B cell (primary cell): Measurements from ENCODE around the gene NRF1. TPM values are rescaled to one million over a fixed set of nuclear protein-coding genes. Genes with fewer than 3 reads are reported as not detected.

Experiments used
- ATAC-seq: fragments of 200-7000 bp; cut with Tn5 transposase; one replicate; pipeline ENCODE4 v1.10.0; 2021; ENCODE audit warnings: low read depth, mild to moderate bottlenecking, moderate number of reproducible peaks, moderate library complexity
- CTCF ChIA-PET: fragments of 350-600 bp; sonication (Branson Sonifier 250); formaldehyde crosslinking; loops from one replicate; lab custom pipeline; 2021; ENCODE audit warnings: antibody characterized with exemption, inconsistent platforms; lab: Charles Lee
- POLR2A ChIA-PET: fragments of 350-600 bp; sonication (Branson Sonifier 250); formaldehyde crosslinking; loops from one replicate; lab custom pipeline; 2021; ENCODE audit warnings: antibody characterized with exemption; lab: Charles Lee
- DNase-seq: peaks from one replicate; pipeline ENCODE4 v3.0.0; 2013
- H2AFZ ChIP-seq: 2 replicates; pipeline ENCODE4 v1.6.1; 2012; ENCODE audit warnings: mild to moderate bottlenecking, low read depth, low read length; ENCODE audit not compliant: insufficient read depth, poor library complexity, severe bottlenecking
- H3K27ac ChIP-seq, 2 donors: 1 replicate in 1 of 2; 2 replicates in 1 of 2; pipeline ENCODE4 v1.5.1; 2012 to 2013; ENCODE audit warnings: low read length in 2 of 2, mild to moderate bottlenecking in 2 of 2, moderate library complexity in 1 of 2
- H3K27me3 ChIP-seq, 4 experiments: fragments of 200-600 bp in 1 of 4; sonication (generic) in 1 of 4; replicated peaks in 1 of 4; 1 replicate in 2 of 4; 2 replicates in 2 of 4; pipeline versions ENCODE4 v1.6.1 to v1.7.0; 2013 to 2016; ENCODE audit warnings: low read length in 3 of 4, mild to moderate bottlenecking in 2 of 4, mixed read lengths in 1 of 4, moderate library complexity in 1 of 4; ENCODE audit not compliant: insufficient read depth in 4 of 4, control insufficient read depth in 3 of 4; ENCODE audit errors: control extremely low read depth in 1 of 4
- H3K36me3 ChIP-seq, 2 experiments: replicated peaks in 1 of 2; 1 replicate in 1 of 2; 2 replicates in 1 of 2; pipeline versions ENCODE4 v1.6.1 to v1.7.1; 2013; ENCODE audit warnings: low read length in 1 of 2; ENCODE audit not compliant: insufficient read depth in 2 of 2, control insufficient read depth in 1 of 2; ENCODE audit errors: control extremely low read depth in 1 of 2, extremely low read depth in 1 of 2
- H3K4me1 ChIP-seq, 2 donors: fragments of 200-600 bp in 1 of 2; sonication (generic) in 1 of 2; 1 replicate in 1 of 2; 2 replicates in 1 of 2; pipeline versions ENCODE4 v1.5.1 to v1.6.1; 2013 to 2017; ENCODE audit warnings: low read length in 2 of 2; ENCODE audit not compliant: control insufficient read depth in 2 of 2, insufficient read depth in 2 of 2
- H3K4me2 ChIP-seq: replicated peaks from 2 replicates; pipeline ENCODE3; 2012; ENCODE audit warnings: mild to moderate bottlenecking, low read depth, low read length; ENCODE audit not compliant: poor library complexity, severe bottlenecking
- H3K4me3 ChIP-seq, 5 experiments: fragments of 200-600 bp in 1 of 5; sonication (generic) in 1 of 5; 1 replicate in 3 of 5; 2 replicates in 2 of 5; pipeline versions ENCODE4 v1.5.1 to v1.7.0; 2011 to 2016; ENCODE audit warnings: low read length in 4 of 5, mild to moderate bottlenecking in 4 of 5, low read depth in 2 of 5, control low read depth in 1 of 5, moderate library complexity in 1 of 5; ENCODE audit not compliant: insufficient read depth in 1 of 5; ENCODE audit errors: control extremely low read depth in 1 of 5, extremely low read depth in 1 of 5
- H3K79me2 ChIP-seq: fragments of 200-600 bp; sonication (generic); one replicate; pipeline ENCODE4 v1.6.0; 2016; ENCODE audit warnings: low read length; ENCODE audit not compliant: control insufficient read depth, insufficient read depth
- H3K9ac ChIP-seq: fragments of 200-600 bp; sonication (generic); 2 replicates; pipeline ENCODE4 v1.6.1; 2017; ENCODE audit warnings: mild to moderate bottlenecking, low read length, moderate library complexity
- H3K9me3 ChIP-seq, 3 donors: one replicate each; pipeline versions ENCODE4 v1.6.1 to v1.7.1; 2013; ENCODE audit warnings: low read length in 2 of 3; ENCODE audit not compliant: control insufficient read depth in 2 of 3, insufficient read depth in 1 of 3; ENCODE audit errors: control extremely low read depth in 1 of 3
- H4K20me1 ChIP-seq: 2 replicates; pipeline ENCODE4 v1.6.0; 2012; ENCODE audit warnings: mild to moderate bottlenecking, low read length; ENCODE audit not compliant: insufficient read depth, control insufficient read depth, poor library complexity, severe bottlenecking
- H3K27ac Mint-ChIP-seq: one replicate; pipeline ENCODE4 v1.8.0; 2021; ENCODE audit warnings: mixed read lengths
- H3K27me3 Mint-ChIP-seq: one replicate; pipeline ENCODE4 v1.8.0; 2021; ENCODE audit warnings: mixed read lengths
- H3K4me1 Mint-ChIP-seq: one replicate; pipeline ENCODE4 v1.8.0; 2021; ENCODE audit warnings: mixed read lengths
- H3K4me3 Mint-ChIP-seq: one replicate; pipeline ENCODE4 v1.8.0; 2021; ENCODE audit warnings: mixed read lengths
- H3K9me3 Mint-ChIP-seq: one replicate; pipeline ENCODE4 v1.8.0; 2022; ENCODE audit warnings: mixed read lengths; ENCODE audit not compliant: insufficient read depth
- EZH2 ChIP-seq: IDR thresholded peaks from 2 replicates; pipeline ENCODE4 v1.6.1; 2012; ENCODE audit warnings: borderline replicate concordance, low read depth, mild to moderate bottlenecking, moderate library complexity, low read length; ENCODE audit not compliant: insufficient read depth, poor library complexity, severe bottlenecking
- whole genome bisulfite sequencing: methylation state at CpG from one replicate; pipeline ENCODE4 v1.1.5; 2013; ENCODE audit warnings: missing lambda C conversion rate; ENCODE audit not compliant: insufficient coverage; 5-methylcytosine and 5-hydroxymethylcytosine counted together
- intact Hi-C: fragments of 100-400 bp; cut with micrococcal nuclease; formaldehyde crosslinking; loops from one replicate; pipeline ENCODE4 v1.10.0; 2022
- polyA plus RNA-seq: library from polyadenylated mRNA; depleted of rRNA; stranded (reverse); fragments of >200 nt; gene quantifications from 2 replicates; pipeline ENCODE4 v1.2.3, GENCODE V29; 2012
- total RNA-seq, 2 donors: library from RNA; stranded (reverse); fragments of 120-200 nt in 1 of 2; gene quantifications; 1 replicate in 1 of 2; 2 replicates in 1 of 2; pipeline versions ENCODE4 v1.2.3 to v1.2.4, GENCODE V29; 2013 to 2022
- TF ChIP-seq, protein P1 (sequence below): fragments of 200-600 bp; IDR thresholded peaks from one replicate; pipeline ENCODE4 v1.8.0; 2022; ENCODE audit warnings: antibody characterized with exemption, mild to moderate bottlenecking

Gene NRF1
- total and polyA plus RNA-seq, 2 donors (not counting 1 experiment from before 2014, with no cell fraction given): 19.6 to 53.0 TPM

DNA sequence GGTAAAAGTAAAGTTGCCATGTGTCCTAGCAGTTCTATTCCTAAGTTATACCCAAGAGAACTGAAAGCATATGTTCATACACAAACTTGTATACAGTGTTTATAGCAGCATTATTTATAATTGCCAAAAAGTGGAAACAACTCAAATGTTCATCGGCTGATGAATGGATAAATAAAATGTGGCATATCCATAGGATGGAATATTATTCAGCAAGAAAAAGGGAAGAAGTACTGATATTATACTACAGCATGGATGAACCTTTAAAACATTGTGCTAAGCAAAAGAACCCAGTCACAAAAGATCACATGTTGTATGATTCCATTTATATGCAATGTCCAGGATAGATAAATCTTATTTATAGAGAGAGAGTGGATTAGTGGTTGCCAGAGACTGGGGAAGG, 68.9 kb downstream of the NRF1 start:
- no CpG with 5 or more reads among the region's 1 CpG for WGBS
- Mint-ChIP-seq H3K9me3 (no peaks in the 10 kb centered on the region), H3K4me1 (no peaks in the 10 kb centered on the region), H3K27me3 (no peaks in the 10 kb centered on the region), H3K4me3 (no peak overlapping the region), H3K27ac (no peak overlapping the region)
- Histone ChIP-seq H3K4me3 (no peak overlapping the region), H4K20me1 (no peaks in the 10 kb centered on the region), H3K4me1 (no peaks in the 10 kb centered on the region), H3K4me2 (no peak overlapping the region), H3K9me3 (no peaks in the 10 kb centered on the region), H2AFZ (no peak overlapping the region), H3K27me3 (no peaks in the 10 kb centered on the region), H3K27ac (no peak overlapping the region), H3K9ac (no peak overlapping the region), H3K79me2 (peaks cover 6% of the 10 kb centered on the region), H3K36me3 (peaks cover 0 to 19% of the 10 kb centered on the region in 2 experiments)
- ATAC-seq: no peak
- TF ChIP-seq EZH2: no peak
- TF ChIP-seq, protein P1, sequence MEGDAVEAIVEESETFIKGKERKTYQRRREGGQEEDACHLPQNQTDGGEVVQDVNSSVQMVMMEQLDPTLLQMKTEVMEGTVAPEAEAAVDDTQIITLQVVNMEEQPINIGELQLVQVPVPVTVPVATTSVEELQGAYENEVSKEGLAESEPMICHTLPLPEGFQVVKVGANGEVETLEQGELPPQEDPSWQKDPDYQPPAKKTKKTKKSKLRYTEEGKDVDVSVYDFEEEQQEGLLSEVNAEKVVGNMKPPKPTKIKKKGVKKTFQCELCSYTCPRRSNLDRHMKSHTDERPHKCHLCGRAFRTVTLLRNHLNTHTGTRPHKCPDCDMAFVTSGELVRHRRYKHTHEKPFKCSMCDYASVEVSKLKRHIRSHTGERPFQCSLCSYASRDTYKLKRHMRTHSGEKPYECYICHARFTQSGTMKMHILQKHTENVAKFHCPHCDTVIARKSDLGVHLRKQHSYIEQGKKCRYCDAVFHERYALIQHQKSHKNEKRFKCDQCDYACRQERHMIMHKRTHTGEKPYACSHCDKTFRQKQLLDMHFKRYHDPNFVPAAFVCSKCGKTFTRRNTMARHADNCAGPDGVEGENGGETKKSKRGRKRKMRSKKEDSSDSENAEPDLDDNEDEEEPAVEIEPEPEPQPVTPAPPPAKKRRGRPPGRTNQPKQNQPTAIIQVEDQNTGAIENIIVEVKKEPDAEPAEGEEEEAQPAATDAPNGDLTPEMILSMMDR: no peak
- ChIA-PET CTCF (no interaction called here), POLR2A (no interaction called here)
- no peak for DNase-seq
- intact Hi-C loops: no loop called here

DNA sequence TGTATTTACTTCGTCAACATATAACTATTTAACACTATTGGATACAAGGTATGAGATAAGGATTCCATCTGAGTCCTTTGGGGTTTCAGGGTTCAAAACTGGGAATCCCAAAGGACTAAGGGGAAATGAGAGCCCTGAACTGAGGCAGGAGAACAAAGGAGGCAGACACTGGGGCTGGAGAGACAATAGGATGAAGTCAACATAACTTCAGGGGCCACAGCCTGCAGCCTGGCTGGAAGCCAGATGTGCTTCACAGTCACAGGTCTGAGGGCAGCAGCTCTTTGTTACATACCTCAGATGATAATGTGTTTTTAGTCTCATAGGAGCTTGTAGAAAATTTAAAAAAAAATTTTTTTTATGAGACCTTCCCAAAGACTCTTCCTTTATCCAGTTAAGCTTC, 73.3 kb downstream of the NRF1 start:
- POLR2A ChIA-PET: no interaction called here
- Mint-ChIP-seq H3K4me3 (no peak overlapping the region), H3K9me3 (no peaks in the 10 kb centered on the region), H3K4me1 (no peaks in the 10 kb centered on the region), H3K27me3 (no peaks in the 10 kb centered on the region), H3K27ac (no peak overlapping the region)
- H3K9me3 ChIP-seq: no peaks in the 10 kb centered on the region
- H3K9ac ChIP-seq: no peak overlapping the region
- no peaks in the 10 kb centered on the region for H3K4me1 ChIP-seq
- no peak overlapping the region for H3K27ac ChIP-seq
- no peak overlapping the region for H3K4me3 ChIP-seq
- TF ChIP-seq, protein P1: no peak
- no peak for TF ChIP-seq EZH2
- intact Hi-C loops: no loop called here
- H3K27me3 ChIP-seq: no peaks in the 10 kb centered on the region
- no CpG with 5 or more reads among the region's 1 CpG for WGBS
- no peak for DNase-seq
- H3K36me3 ChIP-seq: peaks cover 0 to 15% of the 10 kb centered on the region in 2 experiments
- CTCF ChIA-PET: interaction anchor here (1.0 kb wide), 1 partner anchor 38 kb away, joined by 3 read pairs; no protein-coding TSS in a partner anchor
- peaks cover 6% of the 10 kb centered on the region for H3K79me2 ChIP-seq
- no peaks in the 10 kb centered on the region for H4K20me1 ChIP-seq
- H2AFZ ChIP-seq: no peak overlapping the region
- no peak for ATAC-seq
- H3K4me2 ChIP-seq: no peak overlapping the region
